GM04503 (cell line): ENCODE results near the gene SLC51B.
"Not testable (repeated sequence)": the region's sequence is repeated elsewhere in the genome, so short reads cannot be mapped to it uniquely, and the experiment has no call there.

Source experiments
- DNase-seq: peaks from one replicate; pipeline ENCODE4 v3.0.0-alpha.2; 2012; ENCODE audit warnings: low read depth

Gene SLC51B

GRCh38 chr15:65084500-65085206 lies 39.5 kb downstream of the SLC51B start:
- no peak for DNase-seq

GRCh38 chr15:65085207-65085753 lies 40.1 kb downstream of the SLC51B start:
- DNase-seq = no peak

GRCh38 chr15:65085990-65086679 lies 40.9 kb downstream of the SLC51B start:
- DNase-seq = no peak

GRCh38 chr15:65086680-65087111 lies 41.5 kb downstream of the SLC51B start:
- DNase-seq = no peak

- no peak for DNase-seq
Measured at GRCh38 chr15:65087411-65087810, 42.2 kb downstream of the SLC51B start.

GRCh38 chr15:65087873-65088642 lies 42.9 kb downstream of the SLC51B start:
- peak; percentile 5 for DNase-seq

- DNase-seq = no peak
Measured at GRCh38 chr15:65088643-65089021, 43.4 kb downstream of the SLC51B start.

- no peak for DNase-seq
Measured at GRCh38 chr15:65089206-65089824, 44.1 kb downstream of the SLC51B start.

- no peak for DNase-seq
Measured at GRCh38 chr15:65091946-65092770, 47.0 kb downstream of the SLC51B start.

- DNase-seq = no peak
Measured at GRCh38 chr15:65092911-65093792, 48.0 kb downstream of the SLC51B start.

GRCh38 chr15:65093793-65094170 lies 48.6 kb downstream of the SLC51B start:
- DNase-seq = not testable (repeated sequence)

GRCh38 chr15:65094294-65094995 lies 49.3 kb downstream of the SLC51B start:
- no peak for DNase-seq

GRCh38 chr15:65095011-65095746 lies 50.0 kb downstream of the SLC51B start:
- no peak for DNase-seq

GRCh38 chr15:65095747-65096104 lies 50.5 kb downstream of the SLC51B start:
- DNase-seq = no peak

GRCh38 chr15:65096481-65097385 lies 51.5 kb downstream of the SLC51B start:
- no peak for DNase-seq

- no peak for DNase-seq
Measured at GRCh38 chr15:65097651-65098263, 52.6 kb downstream of the SLC51B start.

- no peak for DNase-seq
Measured at GRCh38 chr15:65099336-65099735, 54.1 kb downstream of the SLC51B start.
